Spleen (tissue), 11 donors: ENCODE results near the gene BMF. TPM values are rescaled to one million over a fixed set of nuclear protein-coding genes. Genes with fewer than 3 reads are reported as not detected.

Experiments used
- DNase-seq: peaks from one replicate; pipeline ENCODE4 v3.0.0-alpha.2; 2020
- H3K27ac ChIP-seq, 8 donors: fragments of 200-600 bp; sonication (generic) in 7 of 8; 1 replicate in 4 of 8; 2 replicates in 4 of 8; pipeline versions ENCODE4 v1.5.0 to v1.8.0; 2016 to 2021; ENCODE audit warnings: inconsistent platforms in 4 of 8, mild to moderate bottlenecking in 4 of 8, moderate library complexity in 1 of 8
- H3K27me3 ChIP-seq, 7 donors: fragments of 200-600 bp; sonication (generic) in 6 of 7; replicated peaks in 1 of 7; 1 replicate in 4 of 7; 2 replicates in 3 of 7; pipeline versions ENCODE4 v1.5.0 to v1.8.0; 2016 to 2021; ENCODE audit warnings: inconsistent platforms in 3 of 7, mild to moderate bottlenecking in 1 of 7
- H3K36me3 ChIP-seq, 6 donors: fragments of 200-600 bp; sonication (generic) in 5 of 6; 1 replicate in 4 of 6; 2 replicates in 2 of 6; pipeline versions ENCODE4 v1.5.0 to v1.8.0; 2016 to 2021; ENCODE audit warnings: inconsistent platforms in 2 of 6
- H3K4me1 ChIP-seq, 6 donors: fragments of 200-600 bp; sonication (generic) in 5 of 6; 1 replicate in 3 of 6; 2 replicates in 3 of 6; pipeline versions ENCODE4 v1.5.0 to v1.8.0; 2016 to 2021; ENCODE audit warnings: inconsistent platforms in 3 of 6
- H3K4me3 ChIP-seq, 8 donors: fragments of 200-600 bp; sonication (generic) in 7 of 8; 1 replicate in 4 of 8; 2 replicates in 4 of 8; pipeline versions ENCODE4 v1.5.0 to v1.8.0; 2016 to 2021; ENCODE audit warnings: inconsistent platforms in 4 of 8, mild to moderate bottlenecking in 4 of 8, moderate library complexity in 2 of 8
- H3K9me3 ChIP-seq, 8 donors: fragments of 200-600 bp; sonication (generic) in 7 of 8; 1 replicate in 4 of 8; 2 replicates in 4 of 8; pipeline versions ENCODE4 v1.5.0 to v1.8.0; 2016 to 2021; ENCODE audit warnings: inconsistent platforms in 4 of 8
- CTCF ChIP-seq, 11 experiments: fragments of 200-600 bp in 7 of 11; fragments of 450-650 bp in 4 of 11; sonication (generic) in 4 of 11; IDR thresholded peaks in 8 of 11; conservative IDR thresholded peaks in 3 of 11; 1 replicate in 7 of 11; 2 replicates in 4 of 11; pipeline versions ENCODE4 v1.4.0 to v1.8.0; 2016 to 2021; ENCODE audit warnings: antibody characterized with exemption in 11 of 11, inconsistent platforms in 4 of 11, mild to moderate bottlenecking in 1 of 11
- POLR2A ChIP-seq, 3 donors: fragments of 450-650 bp; IDR thresholded peaks; one replicate each; pipeline ENCODE4 v1.5.1; 2017; ENCODE audit warnings: antibody characterized with exemption in 3 of 3, mild to moderate bottlenecking in 1 of 3
- POLR2AphosphoS5 ChIP-seq, 3 donors: sonication (generic); formaldehyde crosslinking; IDR thresholded peaks; one replicate each; pipeline ENCODE4 v1.5.1; 2017; ENCODE audit warnings: antibody characterized with exemption in 3 of 3
- WGBS, 5 donors: extraction: QIAGEN DNeasy Blood & Tissue Kit in 3 of 5; methylation state at CpG; one replicate each; pipeline versions ENCODE4 v1.1.5 to v1.1.7; 2013 to 2018; 5-methylcytosine and 5-hydroxymethylcytosine counted together
- intact Hi-C: fragments of 100-400 bp; cut with DNase I; formaldehyde crosslinking; loops from one replicate; pipeline ENCODE4 v1.15.0; 2023; ENCODE audit warnings: low total_unique reads
- polyA plus RNA-seq, 3 donors: library from polyadenylated mRNA; stranded (reverse); fragments of 200-250 nt; gene quantifications; one replicate each; pipeline ENCODE4 v1.2.1, GENCODE V29; 2013
- total RNA-seq, 7 donors: library from RNA; depleted of rRNA in 3 of 7; stranded (reverse); fragments of >200 nt in 3 of 7; fragmentation: NEBNext Ultra II Directional in 4 of 7; extraction: Animal tissue kit (Norgen Biotek cat#: 25700) in 4 of 7; gene quantifications; one replicate each; pipeline versions ENCODE4 v1.1.0 to v1.2.1, GENCODE V29; 2016 to 2021
- donor health status: healthy with polysubstance abuse.
- donor health status: DM: no; HTN: no; CAD: no; lungs with moderate emphysema.
- donor health status: DM: no; HTN: no; CAD: no.
- donor health status: Bipolar disorder and iron deficiency.
- donor health status: healthy.
- donor health status: DM: no; HTN: no; CAD: no.
- donor health status: DM: yes; HTN: yes; CAD: no.

The BMF gene
- total and polyA plus RNA-seq, 10 donors = 16.9 to 77.9 (median 33.3) TPM

- intact Hi-C loops = no loop called here
Measured at GRCh38 chr15:40059821-40060220, 48.9 kb downstream of the BMF start.

GRCh38 chr15:40058476-40059140 lies 50.1 kb downstream of the BMF start:
- H3K4me1 ChIP-seq = peaks cover 19 to 38% (median 27%) of the 10 kb centered on the region in 6 donors
- intact Hi-C loops = no loop called here

More at GRCh38 chr15:40059821-40060220, 48.9 kb downstream of the BMF start:
- TF ChIP-seq POLR2AphosphoS5 (IDR thresholded peaks at IDR 0.05) (no peak), POLR2A (IDR thresholded peaks at IDR 0.05) (no peak), CTCF (IDR thresholded peaks at IDR 0.05 in 8 of 11, conservative IDR thresholded peaks at IDR 0.05 in 3 of 11) (no peak)
- Histone ChIP-seq H3K4me1 (peaks cover 9 to 35% (median 19%) of the 10 kb centered on the region in 6 donors), H3K36me3 (peaks cover 0 to 11% (median 0%) of the 10 kb centered on the region in 6 donors), H3K4me3 (no peak overlapping the region), H3K9me3 (no peaks in the 10 kb centered on the region), H3K27ac (no peak overlapping the region), H3K27me3 (no peaks in the 10 kb centered on the region)
- 82 to 99% (median 92%) methylated on average over 11 of the region's 11 CpGs for WGBS, 5 donors
- DNase-seq = peak; percentile 58

GRCh38 chr15:40055576-40056293 lies 52.9 kb downstream of the BMF start:
- Histone ChIP-seq H3K27me3 (no peaks in the 10 kb centered on the region), H3K4me3 (no peak overlapping the region), H3K36me3 (peaks cover 0 to 14% (median 0%) of the 10 kb centered on the region in 6 donors), H3K9me3 (no peaks in the 10 kb centered on the region), H3K27ac (peak overlapping the region in 5 of 8 donors; percentile 26 to 81 (median 77)), H3K4me1 (peaks cover 24 to 62% (median 37%) of the 10 kb centered on the region in 6 donors)
- intact Hi-C loops = no loop called here
- WGBS, 5 donors = 76 to 95% (median 78%) methylated on average over 4 to 14 of the region's 14 CpGs
- TF ChIP-seq POLR2A (IDR thresholded peaks at IDR 0.05) (no peak), POLR2AphosphoS5 (IDR thresholded peaks at IDR 0.05) (no peak), CTCF (IDR thresholded peaks at IDR 0.05 in 8 of 11, conservative IDR thresholded peaks at IDR 0.05 in 3 of 11) (no peak)
- DNase-seq = peak; percentile 75

More at GRCh38 chr15:40058476-40059140, 50.1 kb downstream of the BMF start:
- no peak overlapping the region for H3K4me3 ChIP-seq
- no peaks in the 10 kb centered on the region for H3K27me3 ChIP-seq
- H3K36me3 ChIP-seq = peaks cover 0 to 14% (median 0%) of the 10 kb centered on the region in 6 donors
- TF ChIP-seq CTCF (IDR thresholded peaks at IDR 0.05 in 8 of 11, conservative IDR thresholded peaks at IDR 0.05 in 3 of 11) (no peak), POLR2A (IDR thresholded peaks at IDR 0.05) (no peak), POLR2AphosphoS5 (IDR thresholded peaks at IDR 0.05) (no peak)
- no peak overlapping the region for H3K27ac ChIP-seq
- DNase-seq = no peak
- no peaks in the 10 kb centered on the region for H3K9me3 ChIP-seq
- WGBS, 5 donors = 62 to 75% (median 69%) methylated on average over 3 of the region's 3 CpGs
